Gastrocnemius medialis (tissue), 4 donors: Measurements from ENCODE around the gene TXK. TPM values are rescaled to one million over a fixed set of nuclear protein-coding genes. Genes with fewer than 3 reads are reported as not detected.

Experiments
- ATAC-seq, 2 donors: fragments of 150-250 bp; one replicate each; pipeline ENCODE4 v1.9.1; 2016
- DNase-seq, 2 donors: peaks; one replicate each; pipeline ENCODE4 v3.0.0-alpha.2; 2019
- H3K27ac ChIP-seq, 4 donors: fragments of 200-600 bp; sonication (generic); 1 replicate in 1 of 4; 2 replicates in 3 of 4; pipeline ENCODE4 v1.5.1; 2016 to 2018; ENCODE audit warnings: mild to moderate bottlenecking in 2 of 4, moderate library complexity in 1 of 4
- H3K27me3 ChIP-seq, 3 donors: fragments of 200-600 bp; sonication (generic) in 2 of 3; 1 replicate in 1 of 3; 2 replicates in 2 of 3; pipeline versions ENCODE4 v1.5.1 to v1.6.0; 2016 to 2019; ENCODE audit warnings: mild to moderate bottlenecking in 1 of 3, moderate library complexity in 1 of 3
- H3K36me3 ChIP-seq, 2 donors: fragments of 200-600 bp; sonication (generic) in 1 of 2; one replicate each; pipeline ENCODE4 v1.5.1; 2017 to 2018
- H3K4me1 ChIP-seq, 2 donors: fragments of 200-600 bp; sonication (generic) in 1 of 2; one replicate each; pipeline ENCODE4 v1.5.1; 2016 to 2017; ENCODE audit warnings: mild to moderate bottlenecking in 2 of 2
- H3K4me3 ChIP-seq, 4 donors: fragments of 200-600 bp; sonication (generic) in 3 of 4; 1 replicate in 1 of 4; 2 replicates in 3 of 4; pipeline ENCODE4 v1.5.1; 2016 to 2019; ENCODE audit warnings: mild to moderate bottlenecking in 2 of 4
- H3K9me3 ChIP-seq, 3 donors: fragments of 200-600 bp; sonication (generic) in 2 of 3; 1 replicate in 1 of 3; 2 replicates in 2 of 3; pipeline ENCODE4 v1.5.1; 2016 to 2019
- POLR2A ChIP-seq, 2 donors: fragments of 450-650 bp; IDR thresholded peaks; one replicate each; pipeline ENCODE4 v1.6.1; 2017; ENCODE audit warnings: antibody characterized with exemption in 2 of 2, mild to moderate bottlenecking in 2 of 2, moderate library complexity in 2 of 2
- in situ Hi-C, 4 donors: fragments of 200-750 bp; cut with MboI; loops; one replicate each; pipeline versions ENCODE4 v1.15.0 to v1.8.0; 2017; ENCODE audit warnings: low sequenced_read_pairs in 4 of 4
- intact Hi-C: fragments of 100-400 bp; cut with DNase I; formaldehyde crosslinking; loops from one replicate; pipeline ENCODE4 v1.15.1; 2023; ENCODE audit warnings: low total_unique reads
- total RNA-seq, 4 donors: library from RNA; depleted of rRNA; stranded (reverse); fragments of >200 nt; gene quantifications; one replicate each; pipeline versions ENCODE4 v1.1.0 to v1.2.3, GENCODE V29; 2016
- TF ChIP-seq, protein P1 (sequence below), 5 experiments: fragments of 450-650 bp in 3 of 5; fragments of 200-600 bp in 2 of 5; sonication (generic) in 2 of 5; IDR thresholded peaks in 4 of 5; conservative IDR thresholded peaks in 1 of 5; 1 replicate in 4 of 5; 2 replicates in 1 of 5; pipeline ENCODE4 v1.5.1; 2016 to 2019; ENCODE audit warnings: antibody characterized with exemption in 5 of 5, mild to moderate bottlenecking in 3 of 5, moderate library complexity in 3 of 5

The TXK gene
- total RNA-seq, 4 donors from 2014 or later: 0.66 to 0.81 TPM; not detected in 2

DNA sequence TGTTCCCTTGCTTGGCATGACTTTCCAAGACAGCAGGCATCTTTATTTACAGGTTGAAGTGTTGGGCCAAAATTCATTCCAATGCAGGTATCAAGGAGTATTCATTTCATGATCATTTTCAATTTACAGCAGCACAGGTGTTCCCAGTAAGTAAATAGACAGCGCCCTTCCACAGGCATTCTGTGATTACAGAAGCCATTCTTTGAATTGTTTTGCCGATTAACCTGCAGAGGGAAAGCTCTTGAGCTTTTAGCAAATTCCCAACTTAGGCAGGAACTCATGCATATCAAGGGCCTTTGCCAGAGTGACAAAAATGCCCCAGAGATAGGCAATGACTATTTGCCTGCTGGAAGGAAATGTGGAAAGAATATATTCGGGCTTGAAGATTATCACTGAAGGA is 6.8 kb downstream of the TXK start:
- peaks cover 0 to 10% of the 10 kb centered on the region in 2 donors for H3K4me1 ChIP-seq
- no peak for ATAC-seq

DNA sequence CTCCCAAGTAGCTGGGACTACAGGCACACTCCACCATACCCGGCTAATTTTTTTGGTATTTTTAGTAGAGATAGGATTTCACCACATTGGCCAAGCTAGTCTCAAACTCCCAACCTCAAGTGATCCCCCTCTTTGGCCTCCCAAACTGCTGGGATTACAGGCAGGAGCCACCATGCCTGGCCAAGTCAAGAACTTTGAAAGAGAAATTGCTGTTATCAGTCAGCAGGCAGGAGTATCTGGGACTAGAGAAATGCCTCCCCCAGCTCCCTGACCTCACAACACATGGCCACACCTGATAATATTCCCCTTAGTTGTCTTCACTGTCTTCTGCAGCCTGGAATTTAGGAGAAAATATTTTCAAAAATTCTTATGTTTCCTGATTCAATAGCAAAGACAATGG is 7.4 kb downstream of the TXK start:
- no peak for ATAC-seq
- peaks cover 0 to 10% of the 10 kb centered on the region in 2 donors for H3K4me1 ChIP-seq
- no peak overlapping the region for H3K27ac ChIP-seq
- intact Hi-C loops (no loop called here), in situ Hi-C loops (no loop called here)
- H3K27me3 ChIP-seq: no peaks in the 10 kb centered on the region
- H3K9me3 ChIP-seq: no peaks in the 10 kb centered on the region
- no peak for TF ChIP-seq POLR2A (IDR thresholded peaks at IDR 0.05)
- TF ChIP-seq, protein P1, sequence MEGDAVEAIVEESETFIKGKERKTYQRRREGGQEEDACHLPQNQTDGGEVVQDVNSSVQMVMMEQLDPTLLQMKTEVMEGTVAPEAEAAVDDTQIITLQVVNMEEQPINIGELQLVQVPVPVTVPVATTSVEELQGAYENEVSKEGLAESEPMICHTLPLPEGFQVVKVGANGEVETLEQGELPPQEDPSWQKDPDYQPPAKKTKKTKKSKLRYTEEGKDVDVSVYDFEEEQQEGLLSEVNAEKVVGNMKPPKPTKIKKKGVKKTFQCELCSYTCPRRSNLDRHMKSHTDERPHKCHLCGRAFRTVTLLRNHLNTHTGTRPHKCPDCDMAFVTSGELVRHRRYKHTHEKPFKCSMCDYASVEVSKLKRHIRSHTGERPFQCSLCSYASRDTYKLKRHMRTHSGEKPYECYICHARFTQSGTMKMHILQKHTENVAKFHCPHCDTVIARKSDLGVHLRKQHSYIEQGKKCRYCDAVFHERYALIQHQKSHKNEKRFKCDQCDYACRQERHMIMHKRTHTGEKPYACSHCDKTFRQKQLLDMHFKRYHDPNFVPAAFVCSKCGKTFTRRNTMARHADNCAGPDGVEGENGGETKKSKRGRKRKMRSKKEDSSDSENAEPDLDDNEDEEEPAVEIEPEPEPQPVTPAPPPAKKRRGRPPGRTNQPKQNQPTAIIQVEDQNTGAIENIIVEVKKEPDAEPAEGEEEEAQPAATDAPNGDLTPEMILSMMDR (IDR thresholded peaks at IDR 0.05 in 4 of 5, conservative IDR thresholded peaks at IDR 0.05 in 1 of 5): no peak
- no peaks in the 10 kb centered on the region for H3K36me3 ChIP-seq
- no peak for DNase-seq
- no peak overlapping the region for H3K4me3 ChIP-seq

More for the DNA sequence above, 6.8 kb downstream of the TXK start:
- TF ChIP-seq, protein P1 (IDR thresholded peaks at IDR 0.05 in 4 of 5, conservative IDR thresholded peaks at IDR 0.05 in 1 of 5): no peak
- TF ChIP-seq POLR2A (IDR thresholded peaks at IDR 0.05): no peak
- intact Hi-C loops (no loop called here), in situ Hi-C loops (no loop called here)
- no peak overlapping the region for H3K4me3 ChIP-seq
- H3K36me3 ChIP-seq: no peaks in the 10 kb centered on the region
- no peak for DNase-seq
- no peak overlapping the region for H3K27ac ChIP-seq
- no peaks in the 10 kb centered on the region for H3K27me3 ChIP-seq
- H3K9me3 ChIP-seq: no peaks in the 10 kb centered on the region

DNA sequence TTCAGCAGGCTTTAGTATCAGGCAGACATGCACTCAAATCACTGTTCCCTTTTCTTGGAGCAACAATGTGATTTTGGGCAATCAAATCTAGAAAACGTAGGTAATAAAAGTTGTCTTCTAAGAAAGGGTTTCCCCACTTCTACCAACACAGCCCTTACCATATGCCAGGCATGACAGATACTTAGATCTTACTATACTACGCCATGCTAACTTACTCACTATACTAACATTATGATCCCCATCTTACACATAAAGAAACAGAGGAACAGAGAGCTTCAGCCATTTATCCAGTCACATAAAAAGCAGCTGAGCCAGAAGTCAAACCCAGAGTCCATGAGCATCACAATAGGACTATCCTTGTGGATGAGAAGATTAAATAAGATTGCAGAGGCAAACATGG is 9.2 kb downstream of the TXK start:
- ATAC-seq (no peak), DNase-seq (no peak)
- in situ Hi-C loops (no loop called here), intact Hi-C loops (no loop called here)
- Histone ChIP-seq H3K27ac (no peak overlapping the region), H3K27me3 (no peaks in the 10 kb centered on the region), H3K36me3 (no peaks in the 10 kb centered on the region), H3K9me3 (no peaks in the 10 kb centered on the region), H3K4me3 (no peak overlapping the region), H3K4me1 (peaks cover 0 to 10% of the 10 kb centered on the region in 2 donors)
- TF ChIP-seq, protein P1 (IDR thresholded peaks at IDR 0.05 in 4 of 5, conservative IDR thresholded peaks at IDR 0.05 in 1 of 5): no peak
- no peak for TF ChIP-seq POLR2A (IDR thresholded peaks at IDR 0.05)

DNA sequence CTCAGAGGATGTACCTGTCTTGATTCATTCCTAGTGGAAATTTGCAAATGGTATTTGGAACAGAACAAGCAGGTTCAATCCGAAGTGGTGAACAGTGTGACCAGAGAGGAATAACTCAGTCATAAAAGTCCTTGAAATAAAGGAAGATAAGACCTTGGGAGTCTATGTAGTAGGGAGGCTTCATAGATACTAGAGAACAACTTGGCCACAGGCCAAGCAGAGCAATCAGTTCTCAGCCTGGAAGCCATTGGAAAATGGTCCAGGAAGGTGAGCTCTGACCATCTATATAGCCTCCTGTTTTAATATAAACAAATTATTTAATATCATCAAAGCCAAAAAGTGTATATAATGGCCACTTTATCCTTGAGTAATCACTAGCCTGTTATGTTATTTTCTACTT is 11.3 kb downstream of the TXK start:
- in situ Hi-C loops: no loop called here
- Histone ChIP-seq H3K27me3 (no peaks in the 10 kb centered on the region), H3K9me3 (no peaks in the 10 kb centered on the region), H3K36me3 (no peaks in the 10 kb centered on the region), H3K4me1 (peaks cover 0 to 5% of the 10 kb centered on the region in 2 donors), H3K4me3 (no peak overlapping the region), H3K27ac (no peak overlapping the region)
- intact Hi-C loops: no loop called here
- no peak for ATAC-seq
- TF ChIP-seq POLR2A (IDR thresholded peaks at IDR 0.05): no peak
- TF ChIP-seq, protein P1 (IDR thresholded peaks at IDR 0.05 in 4 of 5, conservative IDR thresholded peaks at IDR 0.05 in 1 of 5): no peak
- DNase-seq: no peak

DNA sequence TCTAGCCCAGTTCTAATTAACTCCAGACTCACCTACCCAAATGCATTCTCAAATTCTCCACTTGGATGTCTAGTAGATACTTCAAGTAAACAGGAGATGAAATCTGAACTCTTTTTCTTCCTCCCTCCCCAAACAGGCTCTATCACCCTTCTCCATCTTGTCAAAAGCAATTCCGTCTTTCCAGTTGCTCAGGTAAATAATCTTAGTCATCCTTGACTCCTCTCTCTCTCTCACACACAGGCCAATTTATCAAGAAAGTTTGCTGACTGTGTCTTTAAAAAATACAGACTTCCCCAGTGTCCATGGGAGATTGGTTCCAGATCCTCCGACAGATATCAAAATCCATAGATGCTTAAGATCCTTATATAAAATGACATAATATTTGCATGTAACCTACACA is 12.9 kb downstream of the TXK start:
- no peaks in the 10 kb centered on the region for H3K27me3 ChIP-seq
- TF ChIP-seq POLR2A (IDR thresholded peaks at IDR 0.05): no peak
- TF ChIP-seq, protein P1 (IDR thresholded peaks at IDR 0.05 in 4 of 5, conservative IDR thresholded peaks at IDR 0.05 in 1 of 5): no peak
- no peaks in the 10 kb centered on the region for H3K4me1 ChIP-seq
- H3K9me3 ChIP-seq: no peaks in the 10 kb centered on the region
- DNase-seq (no peak), ATAC-seq (no peak)
- H3K36me3 ChIP-seq: no peaks in the 10 kb centered on the region
- in situ Hi-C loops: no loop called here
- no peak overlapping the region for H3K27ac ChIP-seq
- intact Hi-C loops: no loop called here
- H3K4me3 ChIP-seq: no peak overlapping the region
